ENCODE data around the gene SRRM3.

SRRM3 gene

GRCh38 chr7:76244781-76245391, 43.2 kb downstream of the SRRM3 start:
- no peak overlapping the region for H3K4me3 ChIP-seq (ENCODE audit: low read depth, low read length)
- no peak for TF ChIP-seq CTCF (IDR thresholded peaks at IDR 0.05; ENCODE audit: borderline replicate concordance, insufficient read depth, low read depth, low read length)

GRCh38 chr7:76246804-76247389, 45.2 kb downstream of the SRRM3 start:
- H3K4me3 ChIP-seq (ENCODE audit: low read depth, low read length): no peak overlapping the region
- TF ChIP-seq CTCF (IDR thresholded peaks at IDR 0.05; ENCODE audit: borderline replicate concordance, insufficient read depth, low read depth, low read length): no peak

DNA sequence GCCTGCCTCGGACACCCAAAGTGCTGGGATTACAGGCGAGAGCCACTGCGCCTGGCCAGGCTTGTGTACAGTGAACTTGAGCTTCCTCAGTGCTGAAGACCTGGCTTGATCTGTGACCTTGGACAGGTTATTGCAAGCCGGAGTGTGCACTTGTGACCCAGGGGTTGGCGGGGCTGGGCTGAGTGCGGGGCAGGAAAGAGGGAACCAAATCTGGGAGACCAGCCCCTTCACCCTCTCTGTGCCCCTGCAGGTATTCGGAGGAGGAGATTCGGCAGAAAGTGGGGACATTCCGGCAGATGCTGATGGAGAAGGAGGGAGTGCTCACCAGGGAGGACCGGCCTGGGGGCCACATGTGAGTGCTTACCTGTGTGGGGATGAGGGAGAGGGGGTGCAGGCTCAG, 46.2 kb downstream of the SRRM3 start:
- H3K4me3 ChIP-seq (ENCODE audit: low read depth, low read length): no peak overlapping the region
- no peak for TF ChIP-seq CTCF (IDR thresholded peaks at IDR 0.05; ENCODE audit: borderline replicate concordance, insufficient read depth, low read depth, low read length)

DNA sequence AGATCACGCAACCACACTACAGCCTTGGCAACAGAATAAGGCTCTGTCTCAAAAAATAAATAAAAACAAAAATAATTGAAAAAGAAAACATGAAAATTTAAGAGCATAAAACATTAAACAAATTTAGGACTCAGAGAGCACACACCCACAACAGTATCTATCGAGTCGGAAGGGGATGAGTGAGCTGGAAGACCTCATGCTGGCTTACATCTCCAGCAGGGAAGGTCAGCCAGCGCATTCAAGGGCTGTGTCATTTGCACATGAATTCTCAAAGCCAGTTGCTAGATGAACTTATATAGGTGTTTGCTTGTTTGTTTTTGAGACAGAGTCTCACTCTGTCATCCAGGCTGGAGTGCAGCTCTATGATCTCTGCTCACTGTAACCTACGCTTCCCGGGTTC, 50.3 kb downstream of the SRRM3 start:
- H3K4me3 ChIP-seq (ENCODE audit: low read depth, low read length): no peak overlapping the region
- TF ChIP-seq CTCF (IDR thresholded peaks at IDR 0.05; ENCODE audit: borderline replicate concordance, insufficient read depth, low read depth, low read length): no peak

GRCh38 chr7:76254781-76255180, 53.1 kb downstream of the SRRM3 start:
- H3K4me3 ChIP-seq (ENCODE audit: low read depth, low read length): no peak overlapping the region
- TF ChIP-seq CTCF (IDR thresholded peaks at IDR 0.05; ENCODE audit: borderline replicate concordance, insufficient read depth, low read depth, low read length): no peak

DNA sequence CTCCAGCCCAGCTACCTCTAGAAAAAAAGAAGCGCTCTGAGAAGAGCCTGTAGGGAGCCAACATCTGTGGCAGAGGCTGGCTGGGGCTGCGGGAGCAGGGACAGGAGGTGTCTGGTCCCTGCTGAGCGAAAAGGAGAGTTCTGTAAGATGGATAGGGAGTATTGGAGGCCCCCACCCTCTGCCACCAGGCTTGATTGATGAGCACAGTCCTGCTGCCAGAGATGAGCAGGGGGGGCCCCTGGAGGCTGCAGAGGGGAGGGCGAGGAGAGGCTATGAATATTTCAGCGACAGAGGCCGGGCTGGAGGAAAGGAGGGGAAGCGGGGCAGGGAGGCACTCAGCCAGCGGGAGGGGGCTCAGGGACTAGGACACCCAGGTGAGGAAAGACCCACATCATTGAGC, 56.3 kb downstream of the SRRM3 start:
- TF ChIP-seq CTCF (IDR thresholded peaks at IDR 0.05; ENCODE audit: borderline replicate concordance, insufficient read depth, low read depth, low read length): no peak
- no peak overlapping the region for H3K4me3 ChIP-seq (ENCODE audit: low read depth, low read length)
